ENCODE measurements around the gene COX14. TPM values are rescaled to one million over a fixed set of nuclear protein-coding genes. Genes with fewer than 3 reads are reported as not detected.
A peak's percentile ranks its signal among the peaks of the same experiment; 100 is the strongest.

Gene COX14
- total RNA-seq, 6 donors from 2014 or later, result 22.0 to 98.2 (median 71.8) TPM

DNA sequence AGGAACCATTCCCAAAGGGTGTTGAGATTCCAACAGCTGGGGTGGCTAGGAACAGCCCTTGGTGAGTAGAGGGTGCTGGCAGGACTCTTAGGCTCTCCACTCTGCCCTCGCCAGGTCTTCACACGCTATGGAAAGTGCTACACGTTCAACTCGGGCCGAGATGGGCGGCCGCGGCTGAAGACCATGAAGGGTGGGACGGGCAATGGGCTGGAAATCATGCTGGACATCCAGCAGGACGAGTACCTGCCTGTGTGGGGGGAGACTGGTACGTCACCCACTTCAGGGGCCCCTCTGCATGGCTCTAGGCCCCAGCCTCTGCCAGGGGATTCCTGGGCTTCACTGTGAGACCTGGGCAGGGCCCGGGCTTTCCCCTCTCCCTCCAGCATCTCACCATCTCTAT is 34.9 kb upstream of the COX14 start:
- peak in 1 of 2 donors; percentile 66 for DNase-seq
- WGBS, 2 donors, result 90 to 99% methylated on average over 11 to 12 of the region's 12 CpGs
- no peaks in the 10 kb centered on the region for H3K36me3 ChIP-seq
- H3K4me1 ChIP-seq, result peaks cover 0 to 8% (median 4%) of the 10 kb centered on the region in 4 donors
- no peak for ATAC-seq (ENCODE audit: low FRiP score in 2 of 2)
- H3K9me3 ChIP-seq, result no peaks in the 10 kb centered on the region
- H3K27ac ChIP-seq, result no peak overlapping the region
- no peak overlapping the region for H3K4me3 ChIP-seq
- H3K27me3 ChIP-seq, result no peaks in the 10 kb centered on the region
- TF ChIP-seq POLR2A (IDR thresholded peaks at IDR 0.05) (no peak), POLR2AphosphoS5 (IDR thresholded peaks at IDR 0.05) (no peak), EP300 (IDR thresholded peaks at IDR 0.05) (no peak)
- TF ChIP-seq, protein P1, sequence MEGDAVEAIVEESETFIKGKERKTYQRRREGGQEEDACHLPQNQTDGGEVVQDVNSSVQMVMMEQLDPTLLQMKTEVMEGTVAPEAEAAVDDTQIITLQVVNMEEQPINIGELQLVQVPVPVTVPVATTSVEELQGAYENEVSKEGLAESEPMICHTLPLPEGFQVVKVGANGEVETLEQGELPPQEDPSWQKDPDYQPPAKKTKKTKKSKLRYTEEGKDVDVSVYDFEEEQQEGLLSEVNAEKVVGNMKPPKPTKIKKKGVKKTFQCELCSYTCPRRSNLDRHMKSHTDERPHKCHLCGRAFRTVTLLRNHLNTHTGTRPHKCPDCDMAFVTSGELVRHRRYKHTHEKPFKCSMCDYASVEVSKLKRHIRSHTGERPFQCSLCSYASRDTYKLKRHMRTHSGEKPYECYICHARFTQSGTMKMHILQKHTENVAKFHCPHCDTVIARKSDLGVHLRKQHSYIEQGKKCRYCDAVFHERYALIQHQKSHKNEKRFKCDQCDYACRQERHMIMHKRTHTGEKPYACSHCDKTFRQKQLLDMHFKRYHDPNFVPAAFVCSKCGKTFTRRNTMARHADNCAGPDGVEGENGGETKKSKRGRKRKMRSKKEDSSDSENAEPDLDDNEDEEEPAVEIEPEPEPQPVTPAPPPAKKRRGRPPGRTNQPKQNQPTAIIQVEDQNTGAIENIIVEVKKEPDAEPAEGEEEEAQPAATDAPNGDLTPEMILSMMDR (IDR thresholded peaks at IDR 0.05), result no peak

DNA sequence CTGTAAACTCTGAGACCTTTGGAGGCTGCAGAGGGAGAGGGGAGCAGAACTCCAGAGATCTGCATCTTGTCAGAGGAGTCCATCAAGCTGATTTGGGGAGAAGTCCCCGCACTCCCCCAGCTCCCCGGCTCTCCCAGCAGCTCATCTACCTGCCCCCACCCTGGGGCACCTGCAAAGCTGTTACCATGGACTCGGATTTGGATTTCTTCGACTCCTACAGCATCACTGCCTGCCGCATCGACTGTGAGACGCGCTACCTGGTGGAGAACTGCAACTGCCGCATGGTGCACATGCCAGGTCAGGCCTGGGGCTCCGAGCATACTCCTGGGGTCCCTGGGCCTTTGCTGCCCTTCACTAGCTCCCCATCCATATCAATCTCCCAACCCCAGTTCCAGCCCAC is 33.8 kb upstream of the COX14 start:
- TF ChIP-seq POLR2A (IDR thresholded peaks at IDR 0.05), result no peak
- TF ChIP-seq, protein P1 (IDR thresholded peaks at IDR 0.05), result no peak
- TF ChIP-seq POLR2AphosphoS5 (IDR thresholded peaks at IDR 0.05), result no peak
- no peak for TF ChIP-seq EP300 (IDR thresholded peaks at IDR 0.05)
- ATAC-seq (ENCODE audit: low FRiP score in 2 of 2), result no peak
- WGBS, 2 donors, result 97 to 98% methylated on average over 10 of the region's 10 CpGs
- H3K4me3 ChIP-seq, result no peak overlapping the region
- DNase-seq, result peak in 1 of 2 donors; percentile 46
- H3K27ac ChIP-seq, result no peak overlapping the region
- H3K36me3 ChIP-seq, result no peaks in the 10 kb centered on the region
- H3K4me1 ChIP-seq, result peaks cover 0 to 8% (median 4%) of the 10 kb centered on the region in 4 donors
- no peaks in the 10 kb centered on the region for H3K27me3 ChIP-seq
- H3K9me3 ChIP-seq, result no peaks in the 10 kb centered on the region

DNA sequence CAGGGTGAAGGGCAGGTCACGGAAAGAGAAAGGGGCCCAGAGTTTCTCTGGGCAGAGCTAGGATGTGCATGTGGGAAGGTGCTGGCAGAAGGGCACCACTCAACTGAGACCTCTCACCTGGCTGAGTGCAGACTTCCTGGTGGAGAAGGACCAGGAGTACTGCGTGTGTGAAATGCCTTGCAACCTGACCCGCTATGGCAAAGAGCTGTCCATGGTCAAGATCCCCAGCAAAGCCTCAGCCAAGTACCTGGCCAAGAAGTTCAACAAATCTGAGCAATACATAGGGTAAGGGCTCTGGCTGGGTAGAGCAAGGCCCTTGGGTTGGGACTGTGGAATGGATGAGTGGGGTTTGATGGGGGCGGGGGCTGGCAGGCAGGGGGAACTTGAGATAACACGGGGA is 32.3 kb upstream of the COX14 start:
- H3K4me3 ChIP-seq, result no peak overlapping the region
- H3K36me3 ChIP-seq, result no peaks in the 10 kb centered on the region
- no peaks in the 10 kb centered on the region for H3K9me3 ChIP-seq
- 86 to 88% methylated on average over 5 of the region's 5 CpGs for WGBS, 2 donors
- H3K4me1 ChIP-seq, result peaks cover 5 to 17% (median 8%) of the 10 kb centered on the region in 4 donors
- no peak for DNase-seq
- ATAC-seq (ENCODE audit: low FRiP score in 2 of 2), result no peak
- no peaks in the 10 kb centered on the region for H3K27me3 ChIP-seq
- H3K27ac ChIP-seq, result no peak overlapping the region
- TF ChIP-seq POLR2AphosphoS5 (IDR thresholded peaks at IDR 0.05) (no peak), POLR2A (IDR thresholded peaks at IDR 0.05) (no peak), EP300 (IDR thresholded peaks at IDR 0.05) (no peak)
- TF ChIP-seq, protein P1 (IDR thresholded peaks at IDR 0.05), result no peak

DNA sequence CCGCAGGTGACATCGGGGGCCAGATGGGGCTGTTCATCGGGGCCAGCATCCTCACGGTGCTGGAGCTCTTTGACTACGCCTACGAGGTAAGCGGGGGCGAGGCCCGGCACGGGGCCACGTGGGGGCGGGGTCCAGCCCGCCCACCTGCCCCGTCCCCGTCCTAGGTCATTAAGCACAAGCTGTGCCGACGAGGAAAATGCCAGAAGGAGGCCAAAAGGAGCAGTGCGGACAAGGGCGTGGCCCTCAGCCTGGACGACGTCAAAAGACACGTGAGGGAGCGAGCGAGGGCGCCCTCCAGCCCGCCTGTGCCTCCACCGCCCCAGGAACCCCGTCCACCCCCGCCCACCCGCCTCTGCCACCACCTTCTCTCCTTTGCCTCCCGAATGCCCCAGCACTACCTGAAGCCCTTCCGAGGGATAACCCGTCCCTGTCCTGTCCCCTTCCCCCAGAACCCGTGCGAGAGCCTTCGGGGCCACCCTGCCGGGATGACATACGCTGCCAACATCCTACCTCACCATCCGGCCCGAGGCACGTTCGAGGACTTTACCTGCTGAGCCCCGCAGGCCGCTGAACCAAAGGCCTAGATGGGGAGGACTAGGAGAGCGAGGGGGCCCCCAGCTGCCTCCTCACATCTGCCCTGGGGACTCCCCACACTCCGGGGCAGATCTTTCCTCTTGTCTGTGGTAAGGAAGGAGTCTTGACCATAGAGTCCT is 30.8 kb upstream of the COX14 start:
- no peak overlapping the region for H3K27ac ChIP-seq
- H3K4me1 ChIP-seq, result peaks cover 9 to 17% (median 14%) of the 10 kb centered on the region in 4 donors
- ATAC-seq (ENCODE audit: low FRiP score in 2 of 2) (no peak), DNase-seq (peak in 1 of 2 donors; percentile 82)
- no peaks in the 10 kb centered on the region for H3K9me3 ChIP-seq
- no peak overlapping the region for H3K4me3 ChIP-seq
- TF ChIP-seq POLR2A (IDR thresholded peaks at IDR 0.05), result no peak
- TF ChIP-seq, protein P1 (IDR thresholded peaks at IDR 0.05), result no peak
- no peak for TF ChIP-seq EP300 (IDR thresholded peaks at IDR 0.05)
- H3K27me3 ChIP-seq, result no peaks in the 10 kb centered on the region
- WGBS, 2 donors, result 60 to 62% methylated on average over 8 to 39 of the region's 46 CpGs
- H3K36me3 ChIP-seq, result no peaks in the 10 kb centered on the region

DNA sequence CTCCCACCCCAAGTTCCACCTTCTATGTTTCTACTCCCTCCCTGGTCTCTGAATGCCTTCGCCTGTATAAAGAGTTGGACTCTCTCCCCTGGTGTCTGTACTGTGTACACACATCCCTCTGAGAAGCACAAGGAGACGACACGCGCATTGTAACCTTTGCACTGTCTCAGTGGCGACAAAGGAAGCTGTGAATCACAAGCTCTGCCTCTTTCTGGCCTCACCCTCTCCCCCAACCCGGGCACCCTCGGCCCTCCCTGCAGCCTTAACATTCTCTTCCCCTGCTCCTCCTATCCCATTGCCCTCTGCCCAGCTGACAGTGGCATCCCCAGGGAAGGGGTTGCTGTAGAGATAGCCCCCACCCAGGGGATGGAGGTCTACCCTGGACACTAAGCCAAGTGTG is 29.4 kb upstream of the COX14 start:
- TF ChIP-seq EP300 (IDR thresholded peaks at IDR 0.05) (no peak), POLR2A (IDR thresholded peaks at IDR 0.05) (no peak), POLR2AphosphoS5 (IDR thresholded peaks at IDR 0.05) (no peak)
- TF ChIP-seq, protein P1 (IDR thresholded peaks at IDR 0.05), result no peak
- Histone ChIP-seq H3K27me3 (no peaks in the 10 kb centered on the region), H3K9me3 (no peaks in the 10 kb centered on the region), H3K36me3 (peaks cover 0 to 12% (median 9%) of the 10 kb centered on the region in 4 donors), H3K27ac (no peak overlapping the region), H3K4me1 (peaks cover 9 to 24% (median 14%) of the 10 kb centered on the region in 4 donors), H3K4me3 (no peak overlapping the region)
- no peak for DNase-seq
- WGBS, 2 donors, result 80 to 89% methylated on average over 7 of the region's 7 CpGs
- no peak for ATAC-seq (ENCODE audit: low FRiP score in 2 of 2)
